ENCODE data around the gene PRDM10. TPM values are rescaled to one million over a fixed set of nuclear protein-coding genes. Genes with fewer than 3 reads are reported as not detected.
"Not testable (repeated sequence)": the region's sequence is repeated elsewhere in the genome, so short reads cannot be mapped to it uniquely, and the experiment has no call there.

PRDM10 gene
- polyA plus RNA-seq, 3 donors = 1.4 to 2.5 (median 1.8) TPM

DNA sequence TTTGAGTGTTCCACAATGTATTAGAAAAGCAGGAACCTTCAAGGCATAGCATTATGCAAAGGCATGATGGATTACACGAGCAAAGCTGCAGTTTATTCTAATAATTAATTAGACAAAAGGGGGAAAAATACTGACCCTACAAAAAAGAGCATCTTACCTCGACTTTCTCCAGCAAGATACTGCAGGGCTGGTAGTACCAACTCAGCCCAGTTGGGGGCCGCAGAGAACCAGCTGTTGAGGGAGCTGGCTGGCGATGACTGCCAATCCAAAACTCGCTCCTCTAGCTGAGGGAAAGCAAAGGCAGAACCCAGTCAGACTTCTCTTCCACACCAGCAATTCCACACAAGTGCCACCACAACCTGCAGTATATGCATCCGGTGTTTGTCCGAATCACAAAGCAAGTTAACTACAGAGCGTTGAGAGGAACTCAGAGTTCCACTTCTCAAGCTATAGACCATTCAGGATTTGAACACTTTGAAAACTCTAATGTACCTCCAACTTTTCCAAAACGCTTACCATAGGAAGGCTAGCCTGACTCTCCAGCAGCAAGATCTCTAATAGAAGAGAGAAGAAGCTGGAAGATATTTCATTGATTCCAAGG, 121.0 kb downstream of the PRDM10 start:
- WGBS, 3 donors = 70 to 82% (median 74%) methylated on average over 9 of the region's 9 CpGs
- H3K27ac ChIP-seq (ENCODE audit: low read depth, low read length) = no peak overlapping the region

DNA sequence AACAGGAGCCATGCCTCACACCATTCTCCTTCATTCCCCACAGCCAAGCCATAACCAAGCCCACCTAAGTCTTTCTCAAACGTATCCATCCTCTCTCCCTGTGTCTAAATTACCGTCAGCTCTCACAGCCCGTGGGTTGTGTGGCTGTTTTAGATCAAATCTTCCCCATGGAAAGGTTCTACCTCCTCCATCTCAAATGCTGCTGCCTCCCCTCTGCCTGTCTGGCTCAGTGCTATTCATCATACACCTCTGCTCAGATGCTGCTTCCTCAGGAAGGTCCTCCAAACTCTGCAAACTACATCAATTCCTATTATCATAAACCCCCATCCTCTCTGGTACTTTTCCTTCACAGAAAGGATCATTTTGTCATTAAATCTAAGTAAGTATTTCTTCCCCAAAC, 122.3 kb downstream of the PRDM10 start:
- WGBS, 3 donors = 89 to 92% (median 90%) methylated on average over 3 of the region's 3 CpGs
- H3K27ac ChIP-seq (ENCODE audit: low read depth, low read length) = no peak overlapping the region

DNA sequence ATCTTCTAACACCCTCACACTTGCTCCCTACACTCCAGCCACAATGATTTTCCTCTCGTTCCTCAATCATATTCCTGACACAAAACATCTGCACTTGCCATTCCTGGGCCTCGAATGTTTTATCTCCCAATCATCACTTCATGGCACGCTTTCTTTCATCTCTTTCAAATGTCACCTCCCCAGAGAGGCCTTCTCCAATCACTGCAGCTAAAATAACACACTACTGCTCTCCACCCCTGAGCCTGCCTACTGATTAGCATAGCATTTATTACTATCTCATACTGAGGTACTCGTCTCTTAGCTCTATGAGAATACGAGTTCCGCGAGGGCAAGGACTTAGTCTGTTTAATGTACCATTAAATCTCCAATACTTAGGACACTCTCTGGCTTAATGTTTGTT, 130.7 kb downstream of the PRDM10 start:
- 89 to 91% (median 90%) methylated on average over 7 of the region's 7 CpGs for WGBS, 3 donors

GRCh38 chr11:129868626-129869025, 134.0 kb downstream of the PRDM10 start:
- H3K27ac ChIP-seq (ENCODE audit: low read depth, low read length) = not testable (repeated sequence)
- WGBS, 3 donors = 89 to 90% (median 90%) methylated on average over 16 of the region's 16 CpGs

More for the DNA sequence above, 130.7 kb downstream of the PRDM10 start:
- no peak overlapping the region for H3K27ac ChIP-seq (ENCODE audit: low read depth, low read length)

DNA sequence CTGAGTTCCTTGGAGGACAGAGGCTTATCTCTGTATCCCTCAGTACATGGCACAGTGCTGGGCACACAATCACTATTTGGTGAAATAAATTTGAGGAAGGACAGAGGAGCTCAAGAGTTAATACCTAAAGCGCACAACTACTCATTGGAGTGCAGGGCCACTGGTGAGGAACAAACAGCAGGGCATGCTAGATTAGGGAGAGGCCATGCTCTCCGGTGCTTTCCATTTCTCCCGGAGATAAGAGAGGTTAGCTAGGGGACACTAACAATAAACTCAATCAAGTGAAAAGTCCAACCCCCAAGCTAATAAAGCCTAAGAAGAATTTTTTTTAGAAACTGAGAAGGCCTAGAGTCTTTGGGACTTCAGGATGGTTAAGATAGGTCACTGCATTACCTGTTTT, 136.3 kb downstream of the PRDM10 start:
- no peak overlapping the region for H3K27ac ChIP-seq (ENCODE audit: low read depth, low read length)
- WGBS, 3 donors = 60 to 85% (median 79%) methylated on average over 3 of the region's 3 CpGs

DNA sequence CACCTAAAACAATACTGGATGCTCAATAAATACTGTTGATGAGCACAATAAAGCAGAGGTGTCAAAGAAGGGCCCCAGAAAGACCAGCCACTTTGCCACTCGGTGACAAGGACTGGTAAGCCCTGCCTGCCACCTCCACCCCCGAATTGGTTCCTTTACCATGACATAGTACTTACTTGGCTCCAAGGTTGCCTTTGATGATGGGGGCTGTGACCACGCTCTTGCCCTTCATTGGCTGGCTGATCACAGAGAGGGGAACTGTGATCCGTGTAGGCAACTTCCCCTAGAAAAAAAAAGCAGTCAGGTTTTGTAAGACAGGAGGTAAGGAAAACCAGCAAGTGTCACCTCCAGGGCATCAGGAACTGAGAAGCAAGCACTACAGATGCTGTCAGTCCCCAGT, 136.9 kb downstream of the PRDM10 start:
- H3K27ac ChIP-seq (ENCODE audit: low read depth, low read length) = no peak overlapping the region
- 76 to 90% (median 77%) methylated on average over 4 of the region's 4 CpGs for WGBS, 3 donors

DNA sequence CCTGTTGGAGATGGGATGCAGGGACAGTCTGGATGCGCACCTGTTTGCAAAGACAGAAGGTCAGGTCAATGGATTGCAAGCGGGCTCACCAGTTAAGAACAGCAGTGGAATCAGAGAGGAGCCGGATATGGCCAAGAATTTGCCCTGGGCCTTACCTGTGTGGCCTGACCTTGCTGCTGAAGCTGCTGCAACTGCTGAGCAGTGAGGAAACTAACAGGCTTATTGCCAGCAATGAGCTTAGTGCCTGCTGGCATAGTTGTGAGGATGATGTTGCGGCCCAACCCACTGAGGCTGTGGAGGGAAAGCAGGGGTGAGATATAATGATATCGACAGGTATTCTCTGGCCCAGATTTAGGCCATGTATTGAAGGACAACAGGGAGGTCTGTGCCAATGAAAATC, 137.8 kb downstream of the PRDM10 start:
- 91 to 98% (median 95%) methylated on average over 5 of the region's 5 CpGs for WGBS, 3 donors
- no peak overlapping the region for H3K27ac ChIP-seq (ENCODE audit: low read depth, low read length)

- H3K27ac ChIP-seq (ENCODE audit: low read depth, low read length) = no peak overlapping the region
- 69 to 70% (median 69%) methylated on average over 16 of the region's 16 CpGs for WGBS, 3 donors
Measured at GRCh38 chr11:129861702-129862522, 140.7 kb downstream of the PRDM10 start.

- 85 to 90% (median 90%) methylated on average over 8 of the region's 8 CpGs for WGBS, 3 donors
- H3K27ac ChIP-seq (ENCODE audit: low read depth, low read length) = no peak overlapping the region
Measured at GRCh38 chr11:129856036-129856435, 146.6 kb downstream of the PRDM10 start.

DNA sequence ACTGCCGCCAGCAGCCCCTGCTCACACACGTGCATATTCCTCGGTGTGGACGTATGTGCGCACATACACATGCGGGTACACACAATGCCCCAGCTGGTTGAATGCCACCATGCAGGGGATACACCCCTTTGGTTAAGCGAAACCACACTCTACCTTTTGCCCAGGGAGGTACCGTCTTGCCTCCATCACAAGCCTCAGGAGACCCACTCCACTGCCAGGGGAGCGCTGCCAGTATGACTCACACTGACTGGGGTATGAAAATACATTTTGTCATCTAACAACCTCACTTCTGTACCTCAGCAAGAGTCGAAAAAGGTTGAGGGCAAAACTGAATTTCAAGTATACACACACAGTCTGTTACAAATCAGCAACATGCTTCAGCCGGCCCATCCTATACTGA, 147.5 kb downstream of the PRDM10 start:
- H3K27ac ChIP-seq (ENCODE audit: low read depth, low read length) = no peak overlapping the region
- 90 to 97% (median 90%) methylated on average over 11 of the region's 11 CpGs for WGBS, 3 donors

DNA sequence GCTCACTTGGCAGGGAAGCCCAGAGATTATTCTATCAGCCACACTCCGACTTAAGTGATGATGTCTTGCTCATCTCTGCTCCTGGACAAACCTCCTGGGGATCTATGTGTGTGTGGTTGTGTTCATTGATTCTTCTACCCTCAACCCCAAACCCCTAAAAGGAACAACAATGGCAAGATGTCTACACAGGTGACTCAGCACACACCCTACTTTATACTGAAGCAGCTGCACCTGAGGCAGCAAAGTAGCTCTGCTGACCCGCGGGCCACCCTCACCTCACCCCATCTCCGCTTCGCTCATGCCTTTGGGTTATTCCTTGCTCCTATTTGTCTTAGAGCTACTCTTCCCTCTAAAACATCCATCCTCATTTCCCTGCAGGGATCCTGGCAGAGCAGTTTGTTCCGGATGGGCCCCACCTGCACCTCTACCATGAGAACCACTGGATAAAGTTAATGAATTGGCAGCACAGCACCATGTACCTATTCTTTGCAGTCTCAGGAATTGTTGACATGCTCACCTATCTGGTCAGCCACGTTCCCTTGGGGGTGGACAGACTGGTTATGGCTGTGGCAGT, 148.3 kb downstream of the PRDM10 start:
- 70 to 84% (median 82%) methylated on average over 7 of the region's 7 CpGs for WGBS, 3 donors
- no peak overlapping the region for H3K27ac ChIP-seq (ENCODE audit: low read depth, low read length)

DNA sequence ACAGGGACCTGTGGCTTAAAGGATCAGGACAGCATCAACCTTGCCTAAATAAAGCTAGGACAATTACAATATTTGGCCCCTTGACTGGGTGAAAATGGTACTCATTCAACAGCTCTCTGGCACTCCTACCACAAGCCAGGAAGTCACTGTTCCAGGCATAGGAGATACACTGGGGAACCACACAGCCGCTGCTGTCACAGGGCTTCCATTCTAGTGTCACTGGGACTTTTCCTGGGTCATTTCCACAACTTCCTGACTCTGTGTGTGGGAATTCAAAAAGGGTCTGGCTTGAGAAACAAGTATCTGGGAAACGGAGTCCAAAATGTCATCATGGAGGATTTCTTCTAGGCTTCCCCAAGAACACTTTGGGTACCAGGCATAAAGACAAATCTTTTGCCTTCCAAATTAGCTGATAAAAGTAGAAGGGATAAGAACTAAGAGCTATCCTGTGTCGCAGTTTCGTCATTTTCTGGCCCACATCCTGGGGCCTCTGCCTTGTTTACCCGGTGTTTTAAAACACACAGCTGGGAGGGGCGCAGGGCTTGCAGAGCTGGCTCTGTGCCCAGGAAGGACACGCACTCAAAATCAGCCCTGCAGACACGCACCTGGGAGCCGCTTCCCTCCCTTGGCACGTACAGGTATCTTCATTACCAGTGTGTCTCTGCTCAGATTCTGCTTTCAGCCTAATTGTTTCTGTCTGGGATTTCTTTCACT, 149.0 kb downstream of the PRDM10 start:
- 12 to 17% (median 14%) methylated on average over 10 of the region's 10 CpGs for WGBS, 3 donors
- H3K27ac ChIP-seq (ENCODE audit: low read depth, low read length) = no peak overlapping the region

GRCh38 chr11:129852125-129852740, 150.4 kb downstream of the PRDM10 start:
- no peak overlapping the region for H3K27ac ChIP-seq (ENCODE audit: low read depth, low read length)
- 83 to 84% (median 84%) methylated on average over 15 of the region's 15 CpGs for WGBS, 3 donors

Other genes starting within 250 kb of the PRDM10 start
- 1 to 10 TPM in 2 of 3 donors, under 1 TPM in 1; 0.62 to 1.7 (median 1.7) TPM for gene TMEM45B, start 187.0 kb downstream of the PRDM10 start, polyA plus RNA-seq
- 1 to 10 TPM; 8.4 to 9.6 (median 9.2) TPM for gene NFRKB, start 107.3 kb downstream of the PRDM10 start, polyA plus RNA-seq
- gene APLP2, start 67.1 kb upstream of the PRDM10 start, polyA plus RNA-seq = 100 to 1,000 TPM in 2 of 3 donors, 10 to 100 TPM in 1; 80.0 to 251 (median 120) TPM
- gene ST14, start 156.9 kb upstream of the PRDM10 start, polyA plus RNA-seq = 10 to 100 TPM in 1 of 3 donors, 1 to 10 TPM in 2; 3.1 to 38.4 (median 5.2) TPM